BJ (cell line): ENCODE data around the gene GNS. TPM values are rescaled to one million over a fixed set of nuclear protein-coding genes. Genes with fewer than 3 reads are reported as not detected.

Experiments used
- CTCF ChIA-PET: fragments of 350-600 bp; formaldehyde crosslinking; extraction: SDS; loops from one replicate; lab custom pipeline; 2021; ENCODE audit warnings: antibody characterized with exemption, inconsistent platforms; lab: Yijun Ruan, JAX
- POLR2A ChIA-PET: fragments of 300-600 bp; sonication (Branson Sonifier 250); formaldehyde crosslinking; extraction: SDS; loops from one replicate; lab custom pipeline; 2021; ENCODE audit warnings: antibody characterized with exemption; lab: Charles Lee
- DNase-seq: peaks from one replicate; pipeline ENCODE4 v3.0.0-alpha.2; 2011; ENCODE audit warnings: low read depth
- H3K27me3 ChIP-seq: 2 replicates; pipeline ENCODE4 v1.6.0; 2011; ENCODE audit warnings: low read length; ENCODE audit not compliant: control insufficient read depth, insufficient read depth
- H3K36me3 ChIP-seq: 2 replicates; pipeline ENCODE4 v1.5.1; 2011; ENCODE audit warnings: low read length; ENCODE audit not compliant: control insufficient read depth, insufficient read depth
- H3K4me3 ChIP-seq: 2 replicates; pipeline ENCODE4 v1.5.1; 2011; ENCODE audit warnings: low read depth, mild to moderate bottlenecking, control low read depth, low read length
- CTCF ChIP-seq: IDR thresholded peaks from 2 replicates; pipeline ENCODE4 v1.5.1; 2011; ENCODE audit warnings: low read depth, mild to moderate bottlenecking, control low read depth, inconsistent platforms, low read length, moderate library complexity; ENCODE audit not compliant: insufficient read depth
- polyA plus RNA-seq: library from polyadenylated mRNA; depleted of rRNA; stranded (reverse); fragments of >200 nt; gene quantifications from 2 replicates; pipeline ENCODE4 v1.2.3, GENCODE V29; 2011

Gene GNS
- polyA plus RNA-seq, 1 experiment = 100 TPM

DNA sequence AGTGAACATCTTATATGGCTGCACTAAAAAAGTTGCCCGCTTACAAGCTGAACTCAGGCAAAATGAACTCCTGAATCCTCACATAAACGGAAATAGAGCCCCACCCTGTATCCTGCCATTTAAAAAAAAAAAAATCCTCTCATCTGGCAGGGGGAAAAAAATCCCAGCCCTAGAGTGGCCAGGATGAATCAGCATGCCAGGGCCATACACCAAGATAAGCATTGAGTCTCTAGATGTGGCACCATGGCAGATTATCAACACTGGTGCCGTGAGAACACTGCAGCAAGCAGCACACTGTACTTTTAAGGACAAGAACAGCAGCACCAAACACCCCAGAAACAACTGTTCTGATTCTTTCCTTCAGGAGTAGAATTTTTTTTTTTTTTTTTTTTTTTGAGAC, 83.4 kb downstream of the GNS start:
- Histone ChIP-seq H3K36me3 (no peaks in the 10 kb centered on the region), H3K4me3 (no peak overlapping the region), H3K27me3 (no peaks in the 10 kb centered on the region)
- DNase-seq = no peak
- TF ChIP-seq CTCF = no peak
- POLR2A ChIA-PET = no interaction called here
- CTCF ChIA-PET = no interaction called here

- CTCF ChIA-PET = interaction anchor here (0.9 kb wide), 1 partner anchor 23 kb away, joined by 5 read pairs; no protein-coding TSS in a partner anchor
- H3K27me3 ChIP-seq = no peaks in the 10 kb centered on the region
- no peak overlapping the region for H3K4me3 ChIP-seq
- DNase-seq = no peak
- TF ChIP-seq CTCF = no peak
- POLR2A ChIA-PET = no interaction called here
- no peaks in the 10 kb centered on the region for H3K36me3 ChIP-seq
These were observed 84.8 kb downstream of the GNS start for GRCh38 chr12:64674367-64674922.

GRCh38 chr12:64673490-64674169, 85.6 kb downstream of the GNS start:
- Histone ChIP-seq H3K27me3 (no peaks in the 10 kb centered on the region), H3K36me3 (no peaks in the 10 kb centered on the region), H3K4me3 (no peak overlapping the region)
- CTCF ChIA-PET = interaction anchor here (0.9 kb wide), 1 partner anchor 24 kb away, joined by 5 read pairs; no protein-coding TSS in a partner anchor
- no peak for TF ChIP-seq CTCF
- POLR2A ChIA-PET = no interaction called here
- DNase-seq = no peak

DNA sequence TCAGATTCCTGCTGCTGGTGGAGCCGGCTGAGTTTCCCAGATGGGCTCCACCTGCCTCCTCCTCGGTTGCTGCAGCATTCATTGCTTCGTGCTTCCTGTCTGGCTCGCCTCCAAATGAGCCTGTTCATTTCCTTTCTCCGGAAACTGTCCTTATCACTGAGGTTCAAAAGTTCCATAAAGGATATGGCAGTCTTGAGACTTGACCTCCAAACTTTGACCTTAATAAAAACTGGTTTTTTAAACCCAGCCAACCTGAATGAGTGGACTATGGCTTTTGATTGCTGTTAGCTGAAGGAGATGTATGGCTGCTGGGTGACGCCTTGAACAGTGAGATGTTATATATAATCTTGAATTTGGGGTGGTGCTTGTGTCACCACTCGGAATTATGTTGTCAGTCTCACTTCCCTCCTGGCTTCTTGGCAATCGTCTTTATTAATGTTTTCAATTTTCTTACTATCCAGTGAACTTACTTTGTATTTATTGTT, 86.2 kb downstream of the GNS start:
- Histone ChIP-seq H3K4me3 (no peak overlapping the region), H3K27me3 (no peaks in the 10 kb centered on the region), H3K36me3 (no peaks in the 10 kb centered on the region)
- DNase-seq = no peak
- TF ChIP-seq CTCF = no peak
- ChIA-PET POLR2A (no interaction called here), CTCF (no interaction called here)

DNA sequence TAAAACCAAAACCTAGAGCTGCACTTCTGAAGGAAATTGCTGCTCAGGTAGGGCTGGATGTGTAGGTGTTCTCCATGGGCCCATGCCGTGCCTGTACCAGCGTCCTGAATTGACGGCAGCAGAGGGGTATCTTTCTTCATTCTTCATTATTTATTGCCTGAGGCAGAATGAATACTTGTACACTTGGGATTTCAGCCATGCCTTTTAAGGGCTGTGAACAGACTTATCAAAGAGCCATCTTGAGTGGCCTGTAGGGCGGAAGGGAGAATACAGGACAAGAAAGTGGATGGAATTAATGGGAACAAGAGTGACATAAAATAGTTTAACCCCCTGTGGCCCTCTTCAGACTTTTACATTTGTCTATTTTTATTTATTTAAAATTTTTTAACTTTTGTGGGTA, 87.5 kb downstream of the GNS start:
- no peaks in the 10 kb centered on the region for H3K27me3 ChIP-seq
- no peak for DNase-seq
- CTCF ChIA-PET = interaction anchor here (0.8 kb wide), 1 partner anchor 25 kb away, joined by 3 read pairs; no protein-coding TSS in a partner anchor
- POLR2A ChIA-PET = no interaction called here
- H3K4me3 ChIP-seq = no peak overlapping the region
- TF ChIP-seq CTCF = no peak
- no peaks in the 10 kb centered on the region for H3K36me3 ChIP-seq
